RWPE1 (cell line): ENCODE measurements around the gene PPP6R3.

Experiments used
- CTCF ChIA-PET: fragments of 350-600 bp; sonication (Branson Sonifier 250); formaldehyde crosslinking; extraction: SDS; loops from one replicate; lab custom pipeline; 2021; lab: Yijun Ruan, JAX
- POLR2A ChIA-PET: fragments of 400-600 bp; formaldehyde crosslinking; extraction: SDS; loops from one replicate; lab custom pipeline; 2020; ENCODE audit warnings: antibody characterized with exemption; ENCODE audit not compliant: low non-redundant PET; lab: Yijun Ruan, JAX
- DNase-seq: peaks from one replicate; pipeline ENCODE4 v3.0.0; 2012; ENCODE audit warnings: low spot score
- H3K27ac ChIP-seq: fragments of 450-650 bp; 2 replicates; pipeline ENCODE4 v1.5.1; 2017
- CTCF ChIP-seq: fragments of 450-650 bp; conservative IDR thresholded peaks from 2 replicates; pipeline ENCODE4 v1.5.1; 2017; ENCODE audit warnings: low read depth, mild to moderate bottlenecking

Gene PPP6R3

GRCh38 chr11:68560216-68560615, 99.7 kb downstream of the PPP6R3 start:
- no peak for DNase-seq
- TF ChIP-seq CTCF, result no peak
- ChIA-PET CTCF (interaction anchor here (0.6 kb wide), 1 partner anchor 248 kb away, joined by 6 read pairs; no protein-coding TSS in a partner anchor), POLR2A (no interaction called here)
- H3K27ac ChIP-seq, result no peak overlapping the region

- POLR2A ChIA-PET, result no interaction called here
- H3K27ac ChIP-seq, result no peak overlapping the region
- CTCF ChIA-PET, result interaction anchor here (0.6 kb wide), 1 partner anchor 205 kb away, joined by 4 read pairs; no protein-coding TSS in a partner anchor
- DNase-seq, result no peak
- TF ChIP-seq CTCF, result no peak
Observed at GRCh38 chr11:68563454-68563853, 102.9 kb downstream of the PPP6R3 start.

DNA sequence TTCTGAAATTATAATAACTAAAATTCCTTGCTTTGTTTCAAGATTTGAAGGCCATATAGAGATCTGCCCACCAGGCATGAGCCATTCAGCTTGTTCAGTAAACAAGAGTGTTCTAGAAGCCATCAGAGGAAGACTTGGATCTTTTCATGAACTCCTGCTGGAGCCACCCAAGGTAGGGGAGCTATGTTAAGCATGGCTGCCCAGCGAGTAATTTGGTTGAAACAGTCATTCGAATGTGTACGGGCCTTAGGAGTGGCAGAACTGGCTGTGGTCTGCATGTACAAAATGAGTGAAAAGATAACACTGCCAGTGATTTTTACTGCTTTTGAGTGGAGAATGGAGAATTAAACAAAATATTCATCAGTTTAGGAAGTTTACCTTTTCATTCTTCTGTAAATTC, 103.7 kb downstream of the PPP6R3 start:
- DNase-seq, result no peak
- ChIA-PET POLR2A (no interaction called here), CTCF (no interaction called here)
- no peak overlapping the region for H3K27ac ChIP-seq
- no peak for TF ChIP-seq CTCF

DNA sequence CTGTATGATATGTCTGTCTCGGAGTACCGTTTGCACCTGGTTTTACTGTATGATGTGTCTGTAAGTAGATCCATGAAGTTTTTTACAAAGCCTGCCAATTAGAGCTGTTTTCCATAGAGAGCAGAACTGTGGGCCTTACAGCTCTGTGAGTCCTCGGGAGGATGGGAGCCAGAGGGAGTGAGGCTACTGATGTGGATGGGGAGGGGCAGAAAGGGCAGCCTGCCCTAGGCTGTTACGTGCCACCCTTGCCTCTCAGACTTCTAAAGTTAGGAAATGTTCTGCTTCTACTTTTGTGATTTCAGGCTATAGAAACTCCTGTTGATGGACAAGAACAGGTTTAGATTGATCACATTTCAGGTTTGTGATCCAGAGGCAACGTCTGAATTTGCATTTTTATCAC, 105.2 kb downstream of the PPP6R3 start:
- ChIA-PET POLR2A (no interaction called here), CTCF (interaction anchor here (0.7 kb wide), 1 partner anchor 13 kb away, joined by 4 read pairs; no protein-coding TSS in a partner anchor)
- no peak for DNase-seq
- H3K27ac ChIP-seq, result no peak overlapping the region
- no peak for TF ChIP-seq CTCF

DNA sequence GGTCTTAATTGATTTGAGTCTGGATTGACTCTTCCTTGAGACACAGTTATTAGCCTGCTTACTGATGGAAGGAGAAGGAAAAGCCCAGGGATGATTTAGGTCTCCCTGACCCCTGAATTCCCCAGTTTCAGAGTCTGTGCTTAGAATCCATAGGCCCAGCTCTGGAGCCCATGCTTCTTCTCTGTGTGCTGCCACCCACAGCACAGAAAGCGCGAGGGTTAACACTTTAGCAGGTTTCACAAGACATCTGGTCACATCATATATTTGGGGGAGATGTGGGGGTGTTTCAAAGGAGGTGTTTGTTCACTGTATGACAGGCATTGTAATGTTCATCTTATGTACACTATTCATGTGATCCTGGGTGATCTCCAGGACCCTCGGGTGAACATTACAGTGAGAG, 107.0 kb downstream of the PPP6R3 start:
- CTCF ChIA-PET, result no interaction called here
- DNase-seq, result no peak
- POLR2A ChIA-PET, result no interaction called here
- no peak for TF ChIP-seq CTCF
- H3K27ac ChIP-seq, result no peak overlapping the region

DNA sequence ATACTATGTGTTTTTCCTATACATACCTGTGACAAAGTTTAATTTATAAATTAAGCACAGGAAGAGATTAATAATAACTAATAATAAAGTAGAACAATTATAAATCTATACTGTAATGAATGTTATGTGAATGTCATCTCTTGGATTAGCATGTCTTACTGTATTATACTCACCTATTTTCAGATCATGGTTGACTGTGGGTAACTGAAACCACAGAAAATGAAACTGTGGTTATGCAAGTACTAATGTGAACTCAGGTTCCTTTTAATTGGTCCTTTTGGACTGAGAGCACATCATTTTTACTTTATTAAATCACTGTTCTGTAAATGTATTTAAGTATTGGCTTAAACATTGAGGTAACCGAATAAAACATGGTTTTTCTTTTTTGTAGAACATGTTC, 108.8 kb downstream of the PPP6R3 start:
- TF ChIP-seq CTCF, result no peak
- H3K27ac ChIP-seq, result no peak overlapping the region
- CTCF ChIA-PET, result no interaction called here
- POLR2A ChIA-PET, result no interaction called here
- no peak for DNase-seq
